HEK293 (cell line): ENCODE results near the gene AVL9.
A peak's percentile ranks its signal among the peaks of the same experiment; 100 is the strongest.

Source experiments
- BCL6B ChIP-seq: fragments of 450-650 bp; formaldehyde crosslinking; IDR thresholded peaks from 2 replicates; pipeline ENCODE4 v1.5.1; 2017; ENCODE audit warnings: missing biosample characterization, missing genetic modification characterization
- HOXA7 ChIP-seq: sonication (generic); formaldehyde crosslinking; IDR thresholded peaks from 2 replicates; pipeline ENCODE4 v1.8.1; 2022; ENCODE audit warnings: missing genetic modification reagents, borderline replicate concordance
- INSM2 ChIP-seq: fragments of 450-650 bp; formaldehyde crosslinking; IDR thresholded peaks from 2 replicates; pipeline ENCODE4 v1.5.1; 2016; ENCODE audit warnings: missing biosample characterization, missing genetic modification characterization
- KLF16 ChIP-seq: fragments of 450-650 bp; formaldehyde crosslinking; IDR thresholded peaks from 2 replicates; pipeline ENCODE4 v1.5.1; 2017; ENCODE audit warnings: missing biosample characterization, missing genetic modification characterization
- KLF17 ChIP-seq: fragments of 450-650 bp; formaldehyde crosslinking; IDR thresholded peaks from 2 replicates; pipeline ENCODE4 v1.5.1; 2016; ENCODE audit warnings: missing biosample characterization, missing genetic modification characterization
- KLF8 ChIP-seq: fragments of 450-650 bp; formaldehyde crosslinking; IDR thresholded peaks from 2 replicates; pipeline ENCODE4 v1.5.1; 2016; ENCODE audit warnings: missing biosample characterization, missing genetic modification characterization
- SCRT1 ChIP-seq: fragments of 450-650 bp; formaldehyde crosslinking; IDR thresholded peaks from 2 replicates; pipeline ENCODE4 v1.5.1; 2016; ENCODE audit warnings: missing biosample characterization, missing genetic modification characterization, borderline replicate concordance
- ZBTB10 ChIP-seq: fragments of 450-650 bp; formaldehyde crosslinking; IDR thresholded peaks from 2 replicates; pipeline ENCODE4 v1.5.1; 2016; ENCODE audit warnings: missing biosample characterization, missing genetic modification characterization
- ZBTB26 ChIP-seq: fragments of 450-650 bp; formaldehyde crosslinking; optimal IDR thresholded peaks from 2 replicates; pipeline ENCODE3; 2016; ENCODE audit warnings: missing biosample characterization, mild to moderate bottlenecking, missing genetic modification characterization
- ZBTB44 ChIP-seq: fragments of 450-650 bp; IDR thresholded peaks from 2 replicates; pipeline ENCODE4 v1.5.1; 2018; ENCODE audit warnings: missing biosample characterization, mild to moderate bottlenecking, missing genetic modification characterization
- ZBTB48 ChIP-seq: fragments of 450-650 bp; formaldehyde crosslinking; IDR thresholded peaks from 2 replicates; pipeline ENCODE4 v1.5.1; 2016; ENCODE audit warnings: missing biosample characterization, missing genetic modification characterization
- ZFP3 ChIP-seq: fragments of 450-650 bp; formaldehyde crosslinking; IDR thresholded peaks from 2 replicates; pipeline ENCODE4 v1.5.1; 2016; ENCODE audit warnings: low read depth, missing biosample characterization, missing genetic modification characterization
- ZFP69B ChIP-seq: fragments of 450-650 bp; formaldehyde crosslinking; IDR thresholded peaks from 2 replicates; pipeline ENCODE4 v1.5.1; 2016; ENCODE audit warnings: missing biosample characterization, missing genetic modification characterization
- ZNF121 ChIP-seq: fragments of 450-650 bp; formaldehyde crosslinking; IDR thresholded peaks from 2 replicates; pipeline ENCODE4 v1.5.1; 2016; ENCODE audit warnings: missing biosample characterization, missing genetic modification characterization
- ZNF133 ChIP-seq: fragments of 450-650 bp; formaldehyde crosslinking; IDR thresholded peaks from 2 replicates; pipeline ENCODE4 v1.5.1; 2016; ENCODE audit warnings: missing biosample characterization, missing genetic modification characterization
- ZNF16 ChIP-seq: fragments of 450-650 bp; formaldehyde crosslinking; IDR thresholded peaks from 2 replicates; pipeline ENCODE4 v1.5.1; 2016; ENCODE audit warnings: low read depth, missing biosample characterization, missing genetic modification characterization
- ZNF214 ChIP-seq: fragments of 450-650 bp; formaldehyde crosslinking; IDR thresholded peaks from 2 replicates; pipeline ENCODE4 v1.5.1; 2017; ENCODE audit warnings: missing biosample characterization, mild to moderate bottlenecking, missing genetic modification characterization, borderline replicate concordance
- ZNF311 ChIP-seq: fragments of 450-650 bp; formaldehyde crosslinking; IDR thresholded peaks from 2 replicates; pipeline ENCODE4 v1.5.1; 2017; ENCODE audit warnings: missing biosample characterization, missing genetic modification characterization, borderline replicate concordance
- ZNF473 ChIP-seq: fragments of 450-650 bp; formaldehyde crosslinking; IDR thresholded peaks from 2 replicates; pipeline ENCODE4 v1.5.1; 2017; ENCODE audit warnings: missing biosample characterization, missing genetic modification characterization
- ZNF514 ChIP-seq: fragments of 450-650 bp; formaldehyde crosslinking; IDR thresholded peaks from 2 replicates; pipeline ENCODE4 v1.5.1; 2016; ENCODE audit warnings: missing biosample characterization, missing genetic modification characterization
- ZNF549 ChIP-seq: fragments of 450-650 bp; IDR thresholded peaks from 2 replicates; pipeline ENCODE4 v1.5.1; 2018; ENCODE audit warnings: missing biosample characterization, missing genetic modification characterization, mild to moderate bottlenecking, inconsistent platforms, moderate library complexity
- ZNF555 ChIP-seq: fragments of 450-650 bp; formaldehyde crosslinking; conservative IDR thresholded peaks from 2 replicates; pipeline ENCODE4 v1.5.1; 2017; ENCODE audit warnings: missing biosample characterization, mild to moderate bottlenecking, missing genetic modification characterization, inconsistent platforms
- ZNF624 ChIP-seq: fragments of 450-650 bp; formaldehyde crosslinking; IDR thresholded peaks from 2 replicates; pipeline ENCODE4 v1.5.1; 2017; ENCODE audit warnings: missing biosample characterization, missing genetic modification characterization
- ZNF747 ChIP-seq: fragments of 450-650 bp; formaldehyde crosslinking; IDR thresholded peaks from 2 replicates; pipeline ENCODE4 v1.5.1; 2016; ENCODE audit warnings: missing biosample characterization, missing genetic modification characterization
- ZNF777 ChIP-seq: fragments of 450-650 bp; formaldehyde crosslinking; IDR thresholded peaks from 2 replicates; pipeline ENCODE4 v1.5.1; 2017; ENCODE audit warnings: missing biosample characterization, missing genetic modification characterization, borderline replicate concordance
- ZNF791 ChIP-seq: fragments of 450-650 bp; formaldehyde crosslinking; IDR thresholded peaks from 2 replicates; pipeline ENCODE4 v1.5.1; 2016; ENCODE audit warnings: missing biosample characterization, missing genetic modification characterization
- ZNF837 ChIP-seq: fragments of 450-650 bp; formaldehyde crosslinking; IDR thresholded peaks from 2 replicates; pipeline ENCODE4 v1.5.1; 2016; ENCODE audit warnings: missing biosample characterization, missing genetic modification characterization
- ZSCAN30 ChIP-seq: fragments of 450-650 bp; IDR thresholded peaks from 2 replicates; pipeline ENCODE4 v1.5.1; 2018; ENCODE audit warnings: missing biosample characterization, mild to moderate bottlenecking, missing genetic modification characterization, moderate library complexity
- ZXDB ChIP-seq: fragments of 450-650 bp; formaldehyde crosslinking; IDR thresholded peaks from 2 replicates; pipeline ENCODE4 v1.5.1; 2016; ENCODE audit warnings: missing biosample characterization, missing genetic modification characterization

Gene AVL9

GRCh38 chr7:32490127-32490796 is 5.0 kb upstream of the AVL9 start, which contains the start of gene LSM5 (continued):
- TF ChIP-seq BCL6B (tag by site-specific recombination) (no peak), ZFP3 (no peak), ZNF791 (tag by site-specific recombination) (no peak), ZNF473 (tag by site-specific recombination) (no peak), ZNF837 (tag by site-specific recombination) (no peak), ZNF555 (tag by site-specific recombination) (no peak), ZSCAN30 (tag by site-specific recombination) (peak; percentile 50; the same call in 1 of the 2 replicates), ZNF121 (tag by site-specific recombination) (peak; percentile 38; the same call in 1 of the 2 replicates), SCRT1 (tag by site-specific recombination) (no peak), HOXA7 (CRISPR knock-in tag) (no peak), ZNF311 (tag by site-specific recombination) (no peak), KLF16 (tag by site-specific recombination) (0 out of 2 replicates have a peak, but pooled peaks have one; percentile 50), ZNF747 (tag by site-specific recombination) (no peak), KLF8 (tag by site-specific recombination) (peak; percentile 62; the same call in 1 of the 2 replicates), ZNF16 (tag by site-specific recombination) (no peak), ZNF133 (tag by site-specific recombination) (no peak), ZBTB10 (no peak), ZNF514 (no peak), INSM2 (tag by site-specific recombination) (0 out of 2 replicates have a peak, but pooled peaks have one; percentile 35), ZBTB44 (tag by site-specific recombination) (peak; percentile 4; the same call in 1 of the 2 replicates), KLF17 (tag by site-specific recombination) (peak; percentile 60; the same call in 1 of the 2 replicates), ZNF624 (no peak), ZBTB48 (no peak), ZXDB (tag by site-specific recombination) (peak; percentile 83), ZNF777 (tag by site-specific recombination) (no peak), ZBTB26 (peak; percentile 52), ZNF214 (tag by site-specific recombination) (no peak), ZNF549 (tag by site-specific recombination) (no peak), ZFP69B (tag by site-specific recombination) (0 out of 2 replicates have a peak, but pooled peaks have one; percentile 41)
